HUES64 (cell line): Measurements from ENCODE around the gene TAS2R43. TPM values are rescaled to one million over a fixed set of nuclear protein-coding genes. Genes with fewer than 3 reads are reported as not detected.
"Not testable (repeated sequence)": the region's sequence is repeated elsewhere in the genome, so short reads cannot be mapped to it uniquely, and the experiment has no call there.

Experiments
- H3K27ac ChIP-seq: 2 replicates; pipeline ENCODE4 v1.7.0; 2013; ENCODE audit warnings: low read depth, low read length, inconsistent platforms
- H3K27me3 ChIP-seq: 2 replicates; pipeline ENCODE4 v1.6.1; 2013; ENCODE audit warnings: mild to moderate bottlenecking, low read length; ENCODE audit not compliant: insufficient read depth
- H3K36me3 ChIP-seq: 2 replicates; pipeline ENCODE4 v1.6.1; 2013; ENCODE audit warnings: mild to moderate bottlenecking, low read length; ENCODE audit not compliant: insufficient read depth
- H3K4me1 ChIP-seq: 2 replicates; pipeline ENCODE4 v1.6.1; 2013; ENCODE audit warnings: mild to moderate bottlenecking, low read length, moderate library complexity; ENCODE audit not compliant: insufficient read depth
- H3K4me3 ChIP-seq: 2 replicates; pipeline ENCODE4 v1.5.1; 2013; ENCODE audit warnings: mild to moderate bottlenecking, low read length, moderate library complexity
- H3K9ac ChIP-seq: 2 replicates; pipeline ENCODE4 v1.6.1; 2013; ENCODE audit warnings: mild to moderate bottlenecking, low read depth, low read length
- H3K9me3 ChIP-seq: 2 replicates; pipeline ENCODE4 v1.6.1; 2013; ENCODE audit warnings: low read depth, low read length; ENCODE audit not compliant: insufficient read depth
- WGBS: fragments of 150-250, 120-280 bp; methylation state at CpG from one replicate; pipeline ENCODE4 v1.1.7; 2013; ENCODE audit warnings: missing lambda C conversion rate; 5-methylcytosine and 5-hydroxymethylcytosine counted together
- polyA plus RNA-seq, 2 experiments: library from polyadenylated mRNA; stranded (reverse); fragments of 50-300 nt; gene quantifications; one replicate each; pipeline ENCODE4 v1.2.3, GENCODE V29; 2013

The TAS2R43 gene
- not detected for polyA plus RNA-seq (2013, experiment 1 of 2)
- polyA plus RNA-seq (2013, experiment 2 of 2) = not detected

DNA sequence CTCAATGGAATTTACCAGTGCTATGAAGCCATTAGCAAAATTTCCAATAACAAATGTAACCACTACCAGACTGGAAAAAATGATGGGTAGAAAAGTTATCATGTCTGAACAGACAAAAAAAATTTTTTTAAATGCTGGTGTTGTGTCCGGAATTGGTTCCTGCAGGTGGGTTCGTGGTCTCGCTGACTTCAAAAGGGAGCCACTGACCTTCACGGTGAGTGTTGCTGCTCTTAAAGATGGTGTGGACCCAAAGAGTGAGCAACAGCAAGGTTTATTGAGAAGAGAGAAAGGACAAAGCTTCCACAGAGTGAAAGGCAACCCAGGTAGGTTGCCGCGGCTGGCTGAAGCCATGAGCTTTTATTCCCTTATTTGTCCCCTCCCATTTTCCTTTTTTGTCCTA lies at the start of gene TAS2R43:
Gene TAS2R43 (minus strand): TSS at position 186 of the 400 bp plus-strand sequence. CDS start 84 bp downstream, at position 102.
- Histone ChIP-seq H3K4me3 (no peak within 1 kb of the TSS), H3K36me3 (no peaks in the 10 kb centered on the region), H3K27me3 (no peaks in the 10 kb centered on the region), H3K27ac (no peak within 1 kb of the TSS), H3K9ac (no peak within 1 kb of the TSS), H3K9me3 (no peaks in the 10 kb centered on the region), H3K4me1 (no peaks in the 10 kb centered on the region)
- WGBS = no CpG with 5 or more reads among the region's 6 CpGs

DNA sequence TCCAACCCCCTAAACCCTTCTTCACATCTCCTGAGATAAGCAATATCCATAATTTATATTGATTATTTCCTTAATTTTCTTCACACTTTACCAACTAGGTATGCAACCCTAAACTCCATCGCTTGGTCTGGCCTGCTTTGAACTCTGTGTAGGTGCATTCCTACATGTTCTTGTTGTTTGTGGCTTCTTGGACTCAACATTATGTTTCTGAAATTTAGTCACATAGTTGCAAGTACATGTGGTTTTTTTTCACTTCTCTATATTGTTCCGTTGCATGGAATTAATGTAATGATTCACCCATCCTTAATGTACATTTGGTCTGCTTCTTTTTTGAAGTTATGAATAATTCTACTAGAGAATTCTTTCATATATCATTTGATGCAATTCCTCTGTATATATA lies 44.0 kb upstream of the TAS2R43 start:
- H3K27me3 ChIP-seq = no peaks in the 10 kb centered on the region
- no peak overlapping the region for H3K9ac ChIP-seq
- WGBS = no CpG with 5 or more reads among the region's 2 CpGs
- no peak overlapping the region for H3K4me3 ChIP-seq
- no peaks in the 10 kb centered on the region for H3K9me3 ChIP-seq
- H3K27ac ChIP-seq = no peak overlapping the region
- no peaks in the 10 kb centered on the region for H3K4me1 ChIP-seq
- H3K36me3 ChIP-seq = peaks cover 11% of the 10 kb centered on the region; the same call in 1 of the 2 replicates

- Histone ChIP-seq H3K27ac (no peak within 1 kb of the TSS), H3K4me1 (no peaks in the 10 kb centered on the region), H3K36me3 (0 out of 2 replicates have a peak, but pooled peaks cover 3% of the 10 kb centered on the region), H3K9ac (no peak within 1 kb of the TSS), H3K4me3 (no peak within 1 kb of the TSS), H3K27me3 (no peaks in the 10 kb centered on the region), H3K9me3 (no peaks in the 10 kb centered on the region)
- WGBS = 88% methylated on average over 1 of the region's 3 CpGs
These were observed 42.2 kb upstream of the TAS2R43 start, which contains the start of gene TAS2R30 for GRCh38 chr12:11134305-11134704. TAS2R30 (minus strand) TSS chr12:11134644; CDS start chr12:11134244, 400 bp downstream.

DNA sequence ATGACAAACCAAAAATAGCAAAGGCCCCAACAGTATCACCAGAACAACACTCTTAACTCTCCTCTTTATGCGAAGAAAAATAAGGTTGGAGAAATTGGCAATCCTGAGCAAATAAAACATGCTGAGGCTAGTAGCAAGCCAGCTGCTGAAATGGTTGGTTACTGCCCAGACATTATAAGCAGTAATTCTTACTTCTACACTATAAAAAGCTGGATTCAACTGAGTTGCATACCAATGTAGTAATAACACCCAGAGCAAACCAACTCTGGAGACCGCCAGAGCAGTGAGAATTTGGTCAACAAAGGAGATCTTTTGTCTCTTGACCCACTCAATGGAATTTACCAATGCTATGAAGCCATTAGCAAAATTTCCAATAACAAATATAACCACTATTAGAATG lies 41.7 kb upstream of the TAS2R43 start:
- no peaks in the 10 kb centered on the region for H3K9me3 ChIP-seq
- 0 out of 2 replicates have a peak, but pooled peaks cover 3% of the 10 kb centered on the region for H3K36me3 ChIP-seq
- no peaks in the 10 kb centered on the region for H3K27me3 ChIP-seq
- no peak overlapping the region for H3K27ac ChIP-seq
- H3K9ac ChIP-seq = no peak overlapping the region
- no peaks in the 10 kb centered on the region for H3K4me1 ChIP-seq
- WGBS = 94% methylated on average over 2 of the region's 2 CpGs
- H3K4me3 ChIP-seq = no peak overlapping the region

DNA sequence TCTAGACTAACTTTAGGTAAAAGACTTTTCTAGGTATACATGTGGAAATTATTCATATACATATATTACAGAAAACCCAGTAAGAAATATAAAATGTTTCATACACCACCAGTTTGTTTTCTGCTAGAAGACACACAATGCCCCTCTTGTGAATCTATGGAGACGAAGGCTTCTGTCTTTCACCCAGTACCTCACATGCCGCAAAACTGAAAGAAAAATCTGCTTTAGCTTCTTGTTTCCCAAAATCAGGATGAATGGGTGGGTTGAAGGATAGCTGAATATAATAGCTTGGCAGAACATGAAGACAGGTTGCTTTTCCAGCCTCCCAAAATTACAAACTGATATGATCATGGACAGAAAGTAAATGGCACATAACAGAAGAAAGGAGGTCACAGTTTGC lies 41.0 kb upstream of the TAS2R43 start:
- Histone ChIP-seq H3K4me3 (no peak overlapping the region), H3K4me1 (no peaks in the 10 kb centered on the region), H3K9me3 (no peaks in the 10 kb centered on the region), H3K27me3 (no peaks in the 10 kb centered on the region), H3K36me3 (0 out of 2 replicates have a peak, but pooled peaks cover 3% of the 10 kb centered on the region), H3K9ac (no peak overlapping the region), H3K27ac (no peak overlapping the region)
- 98% methylated on average over 2 of the region's 2 CpGs for WGBS

DNA sequence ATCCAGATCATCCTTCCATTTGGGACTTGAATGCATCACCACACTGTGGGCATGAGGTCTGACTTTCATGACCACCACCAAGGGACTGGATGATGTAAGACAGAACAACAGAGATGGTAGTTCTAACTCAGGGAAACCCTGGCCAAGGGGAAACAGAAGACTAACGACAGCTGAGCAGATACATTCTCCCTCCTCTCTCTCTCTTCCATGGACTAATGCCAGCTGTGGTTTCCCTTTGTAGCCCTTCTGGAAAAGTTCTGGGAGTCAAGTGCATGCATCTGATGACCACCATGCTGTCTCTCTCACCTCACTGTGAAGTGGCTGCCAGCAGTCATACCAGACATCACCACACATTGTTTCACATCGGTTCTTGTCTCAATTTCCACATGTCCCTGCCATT lies 38.9 kb upstream of the TAS2R43 start:
- H3K27ac ChIP-seq = no peak overlapping the region
- peaks cover 14% of the 10 kb centered on the region; the same call in 1 of the 2 replicates for H3K36me3 ChIP-seq
- WGBS = 0% methylated on average over 1 of the region's 2 CpGs
- no peak overlapping the region for H3K4me3 ChIP-seq
- no peaks in the 10 kb centered on the region for H3K27me3 ChIP-seq
- H3K4me1 ChIP-seq = no peaks in the 10 kb centered on the region
- H3K9me3 ChIP-seq = no peaks in the 10 kb centered on the region
- H3K9ac ChIP-seq = no peak overlapping the region

- Histone ChIP-seq H3K9ac (no peak overlapping the region), H3K9me3 (no peaks in the 10 kb centered on the region), H3K4me3 (no peak overlapping the region), H3K4me1 (no peaks in the 10 kb centered on the region), H3K36me3 (peaks cover 16% of the 10 kb centered on the region; the same call in 1 of the 2 replicates), H3K27me3 (no peaks in the 10 kb centered on the region), H3K27ac (no peak overlapping the region)
- WGBS = 95% methylated on average over 3 of the region's 3 CpGs
These were observed 38.3 kb upstream of the TAS2R43 start for GRCh38 chr12:11130382-11130781.

DNA sequence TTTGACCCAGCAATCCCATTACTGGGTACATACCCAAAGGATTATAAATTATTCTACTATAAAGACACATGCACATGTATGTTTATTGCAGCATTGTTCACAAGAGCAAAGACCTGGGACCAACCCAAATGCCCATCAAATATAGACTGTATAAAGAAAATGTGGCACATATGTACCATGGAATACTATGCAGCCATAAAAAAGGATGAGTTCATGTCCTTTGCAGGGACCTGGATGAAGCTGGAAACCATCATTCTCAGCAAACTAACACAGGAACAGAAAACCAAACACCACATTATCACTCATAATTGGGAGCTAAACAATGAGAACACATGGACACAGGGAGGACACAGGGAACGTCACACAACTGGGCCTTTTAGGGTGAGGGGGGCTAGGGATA lies 22.0 kb upstream of the TAS2R43 start:
- not testable (repeated sequence) for H3K36me3 ChIP-seq, H3K27ac ChIP-seq, H3K27me3 ChIP-seq, H3K4me1 ChIP-seq, H3K9ac ChIP-seq, H3K4me3 ChIP-seq, H3K9me3 ChIP-seq
- 94% methylated on average over 1 of the region's 1 CpG for WGBS

GRCh38 chr12:11111213-11111612 lies 19.1 kb upstream of the TAS2R43 start:
- H3K4me1 ChIP-seq, H3K27me3 ChIP-seq, H3K27ac ChIP-seq, H3K9me3 ChIP-seq, H3K4me3 ChIP-seq, H3K9ac ChIP-seq: not testable (repeated sequence)
- WGBS = no CpG with 5 or more reads among the region's 1 CpG
- H3K36me3 ChIP-seq = peaks cover 12% of the 10 kb centered on the region; the same call in 1 of the 2 replicates

DNA sequence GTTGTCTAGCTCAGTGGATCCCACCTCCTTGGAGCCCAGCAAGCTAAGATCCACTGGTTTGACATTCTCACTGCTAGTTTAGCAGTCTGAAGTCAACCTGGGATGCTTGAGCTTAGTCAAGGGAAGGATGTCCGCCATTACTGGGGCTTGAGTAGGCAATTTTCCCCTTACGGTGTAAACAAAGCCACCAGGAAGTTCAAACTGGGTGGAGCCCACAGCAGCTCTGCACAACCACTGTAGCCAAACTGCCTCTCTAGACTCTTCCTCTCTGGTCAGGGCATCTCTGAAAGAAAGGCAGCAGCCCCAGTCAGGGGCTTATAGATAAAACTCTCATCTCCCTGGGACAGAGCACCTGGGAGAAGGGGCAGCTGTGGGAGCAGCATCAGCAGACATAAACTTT lies 16.7 kb upstream of the TAS2R43 start:
- H3K36me3 ChIP-seq = peaks cover 11% of the 10 kb centered on the region; the same call in 1 of the 2 replicates
- no peak overlapping the region for H3K4me3 ChIP-seq

GRCh38 chr12:11107719-11108118 lies 15.6 kb upstream of the TAS2R43 start:
- Histone ChIP-seq H3K36me3 (peaks cover 11% of the 10 kb centered on the region; the same call in 1 of the 2 replicates), H3K9ac (no peak overlapping the region), H3K4me1 (no peaks in the 10 kb centered on the region), H3K9me3 (no peaks in the 10 kb centered on the region; the same call in 1 of the 2 replicates), H3K27me3 (no peaks in the 10 kb centered on the region), H3K27ac (no peak overlapping the region), H3K4me3 (no peak overlapping the region)
- no CpG with 5 or more reads among the region's 1 CpG for WGBS

More for the DNA sequence above, 16.7 kb upstream of the TAS2R43 start:
- Histone ChIP-seq H3K27me3 (no peaks in the 10 kb centered on the region), H3K9me3 (peaks cover 3% of the 10 kb centered on the region; the same call in 1 of the 2 replicates), H3K27ac (no peak overlapping the region), H3K9ac (no peak overlapping the region), H3K4me1 (no peaks in the 10 kb centered on the region)
- WGBS = 95% methylated on average over 2 of the region's 2 CpGs

DNA sequence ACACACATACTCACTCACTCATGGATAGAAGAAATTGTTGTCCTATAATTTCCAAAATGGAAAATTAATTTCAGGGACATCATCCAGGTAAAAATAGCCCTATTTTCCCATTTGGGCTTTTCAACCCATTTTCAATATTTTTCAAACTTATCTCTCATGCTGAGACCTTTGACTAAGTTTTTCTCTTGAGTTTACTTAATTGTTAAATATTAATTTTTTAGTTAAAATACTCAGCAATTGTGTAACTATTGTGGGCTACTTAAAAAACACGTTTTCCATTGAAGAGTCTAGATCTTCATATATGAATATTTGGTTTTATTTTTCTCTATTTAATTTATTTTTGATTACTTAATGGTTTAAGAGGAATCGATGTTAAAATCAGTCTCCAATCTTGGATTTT lies 14.2 kb upstream of the TAS2R43 start:
- no peaks in the 10 kb centered on the region for H3K9me3 ChIP-seq
- H3K27me3 ChIP-seq = no peaks in the 10 kb centered on the region
- H3K4me3 ChIP-seq = no peak overlapping the region
- H3K36me3 ChIP-seq = peaks cover 11% of the 10 kb centered on the region; the same call in 1 of the 2 replicates
- no peak overlapping the region for H3K27ac ChIP-seq
- no peaks in the 10 kb centered on the region for H3K4me1 ChIP-seq
- no CpG with 5 or more reads among the region's 2 CpGs for WGBS
- H3K9ac ChIP-seq = no peak overlapping the region
